GM10266 (cell line): ENCODE measurements around the gene KCNJ4.

Source experiments
- DNase-seq: peaks from one replicate; pipeline ENCODE4 v3.0.0; 2012; ENCODE audit errors: extremely low spot score
- TF ChIP-seq, protein P1 (sequence below): IDR thresholded peaks from 2 replicates; pipeline ENCODE4 v1.5.1; 2012; ENCODE audit warnings: mild to moderate bottlenecking, low read depth; ENCODE audit not compliant: control insufficient read depth, insufficient read depth; ENCODE audit errors: missing control alignments

KCNJ4 gene

DNA sequence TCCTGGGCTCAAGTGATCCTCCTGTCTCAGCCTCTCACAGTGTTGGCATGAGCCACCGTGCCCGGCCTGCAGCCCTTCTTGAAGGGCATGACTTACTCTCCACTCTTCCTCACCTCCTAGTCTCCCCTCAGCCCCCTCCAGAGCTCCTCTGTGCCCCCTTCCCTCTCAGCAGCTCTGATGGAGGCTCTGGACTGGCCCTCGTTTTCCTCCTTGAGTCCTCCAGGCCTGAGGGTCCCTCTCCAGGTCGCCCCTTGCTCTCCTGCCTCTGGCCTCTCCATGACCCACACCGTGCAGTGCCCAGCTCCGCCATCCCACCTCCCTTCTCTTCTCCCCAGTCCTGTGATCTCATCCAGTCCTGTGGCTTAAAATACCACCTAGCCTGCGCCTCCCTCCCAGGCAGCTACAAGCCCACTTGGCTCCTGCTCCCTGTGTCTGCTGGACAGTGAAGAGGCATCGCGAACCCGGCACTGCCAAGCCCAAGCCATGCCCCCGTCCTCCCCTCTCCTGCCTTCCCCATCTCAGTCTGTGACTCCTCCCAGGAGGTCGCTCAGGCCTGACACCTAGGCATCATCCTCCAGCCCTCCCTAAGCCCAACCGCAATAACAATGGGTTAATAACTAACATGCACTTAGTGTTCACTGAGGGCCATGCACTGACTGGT, 11.9 kb downstream of the KCNJ4 start:
- TF ChIP-seq, protein P1, sequence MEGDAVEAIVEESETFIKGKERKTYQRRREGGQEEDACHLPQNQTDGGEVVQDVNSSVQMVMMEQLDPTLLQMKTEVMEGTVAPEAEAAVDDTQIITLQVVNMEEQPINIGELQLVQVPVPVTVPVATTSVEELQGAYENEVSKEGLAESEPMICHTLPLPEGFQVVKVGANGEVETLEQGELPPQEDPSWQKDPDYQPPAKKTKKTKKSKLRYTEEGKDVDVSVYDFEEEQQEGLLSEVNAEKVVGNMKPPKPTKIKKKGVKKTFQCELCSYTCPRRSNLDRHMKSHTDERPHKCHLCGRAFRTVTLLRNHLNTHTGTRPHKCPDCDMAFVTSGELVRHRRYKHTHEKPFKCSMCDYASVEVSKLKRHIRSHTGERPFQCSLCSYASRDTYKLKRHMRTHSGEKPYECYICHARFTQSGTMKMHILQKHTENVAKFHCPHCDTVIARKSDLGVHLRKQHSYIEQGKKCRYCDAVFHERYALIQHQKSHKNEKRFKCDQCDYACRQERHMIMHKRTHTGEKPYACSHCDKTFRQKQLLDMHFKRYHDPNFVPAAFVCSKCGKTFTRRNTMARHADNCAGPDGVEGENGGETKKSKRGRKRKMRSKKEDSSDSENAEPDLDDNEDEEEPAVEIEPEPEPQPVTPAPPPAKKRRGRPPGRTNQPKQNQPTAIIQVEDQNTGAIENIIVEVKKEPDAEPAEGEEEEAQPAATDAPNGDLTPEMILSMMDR: no peak
- no peak for DNase-seq

DNA sequence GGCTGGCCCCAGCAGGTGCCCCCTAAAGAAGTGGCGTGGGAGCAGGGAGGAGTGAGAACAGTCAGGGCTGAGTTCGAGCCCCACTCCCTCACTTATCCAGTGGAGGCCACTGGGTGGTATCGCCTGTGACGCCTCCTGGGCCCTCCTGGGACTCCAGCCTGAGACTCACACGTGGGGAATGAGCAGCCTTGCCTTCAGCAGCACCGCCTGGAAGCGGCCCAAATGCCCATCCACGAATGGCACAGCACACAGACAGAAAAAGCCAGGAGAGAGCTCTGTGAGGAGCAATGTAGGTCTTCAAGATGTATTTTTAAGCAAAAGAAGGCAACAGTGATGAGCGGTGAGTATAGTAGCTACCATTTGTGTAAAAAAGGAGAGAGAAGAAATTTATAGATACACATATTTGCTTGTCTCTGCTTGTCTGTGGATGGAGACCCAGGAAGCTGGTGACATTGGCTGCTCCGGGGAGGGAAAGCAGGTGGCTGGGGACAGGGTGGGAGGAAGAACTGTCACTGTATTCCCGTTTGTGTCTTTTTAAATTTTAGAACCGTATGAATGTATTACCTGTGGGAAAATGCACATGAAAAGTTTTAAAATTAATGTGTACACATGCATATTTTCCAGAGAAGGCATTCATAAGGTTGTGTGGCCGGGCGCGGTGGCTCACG, 13.2 kb downstream of the KCNJ4 start:
- TF ChIP-seq, protein P1: no peak
- DNase-seq: no peak

DNA sequence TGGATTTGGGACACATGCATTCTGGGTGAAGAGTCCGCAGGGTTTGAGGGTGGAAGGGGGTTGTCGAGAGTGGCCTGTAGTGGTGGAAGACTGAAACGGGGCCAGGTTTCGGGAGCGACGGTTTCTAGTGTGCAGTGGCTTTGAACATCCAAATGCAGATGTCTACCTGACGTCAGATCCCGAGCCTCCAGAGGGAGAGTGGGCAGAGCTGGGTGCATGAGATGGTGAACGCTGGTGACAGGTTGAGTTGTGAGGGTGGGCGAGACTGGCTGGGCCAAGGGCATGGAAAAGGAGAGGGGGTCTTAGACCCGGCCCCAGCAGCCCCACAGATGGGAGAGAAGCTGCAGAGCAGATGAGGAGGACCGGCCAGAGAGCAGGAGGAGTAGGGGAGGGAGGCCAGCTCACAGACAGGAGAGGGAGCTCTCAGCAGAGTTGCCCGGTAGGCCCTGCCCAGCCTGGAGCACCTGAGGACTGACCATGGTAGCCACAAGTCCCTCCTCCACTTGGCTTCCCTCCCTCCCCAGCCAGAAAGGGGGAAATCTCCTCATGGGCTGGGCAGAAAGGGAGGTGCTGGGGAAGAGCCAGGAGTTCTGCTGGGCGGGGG, 14.2 kb downstream of the KCNJ4 start:
- DNase-seq: no peak
- TF ChIP-seq, protein P1: no peak

DNA sequence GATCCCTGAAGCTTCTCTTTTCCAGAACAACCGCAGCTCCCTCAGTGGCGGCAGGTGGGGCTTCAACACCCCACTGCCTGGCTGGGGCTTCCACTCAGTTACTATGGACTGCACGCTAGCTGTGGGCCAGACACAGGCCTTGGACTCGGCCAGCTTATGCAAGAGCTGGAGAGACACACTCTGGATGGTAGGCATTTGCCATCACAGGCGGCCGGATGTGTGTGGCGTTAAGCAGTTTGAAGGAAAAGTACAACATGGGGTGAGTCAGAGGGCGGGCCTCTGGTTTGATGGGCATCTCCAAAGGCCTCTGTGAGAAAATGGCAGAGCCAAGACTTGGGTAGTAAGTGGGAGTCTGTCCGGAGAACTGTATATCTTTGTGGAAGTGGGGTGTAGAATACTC, 17.6 kb downstream of the KCNJ4 start:
- TF ChIP-seq, protein P1: no peak
- no peak for DNase-seq

DNA sequence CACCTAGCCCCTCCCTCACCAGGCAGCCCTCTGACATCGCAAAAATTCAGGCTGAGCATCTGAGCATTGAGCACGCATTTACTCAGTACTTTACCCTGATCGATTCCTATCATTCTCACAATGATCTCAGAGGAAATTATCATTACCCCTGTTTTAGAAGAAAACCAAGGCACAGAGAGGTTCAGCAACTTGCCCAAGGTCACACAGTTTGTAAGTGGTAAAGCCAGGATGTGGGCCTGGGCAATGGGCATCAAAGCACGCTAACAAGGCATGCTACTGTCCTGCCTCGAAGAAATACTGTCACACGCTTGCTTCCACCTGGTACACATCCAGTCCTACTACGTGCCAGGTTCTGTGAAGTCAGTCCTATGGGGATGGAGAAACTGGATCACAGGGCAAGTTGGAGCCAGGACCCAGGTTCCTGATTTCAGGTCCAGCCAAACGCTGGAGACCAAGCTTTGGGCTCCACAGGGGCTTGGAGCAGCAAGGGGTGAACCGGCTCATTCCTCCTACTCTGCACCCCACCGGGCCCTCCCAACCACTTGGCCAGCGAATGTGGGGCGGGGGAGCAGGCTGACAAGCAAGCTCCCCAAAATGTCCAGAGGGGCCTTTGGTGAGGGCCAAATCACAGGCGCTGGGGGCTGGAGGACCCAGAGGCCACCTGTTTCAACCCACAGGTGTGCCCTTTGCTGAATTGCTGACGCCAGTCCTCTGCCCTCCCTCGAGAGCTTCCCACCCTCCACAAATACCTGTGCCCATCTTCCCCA, 18.2 kb downstream of the KCNJ4 start:
- TF ChIP-seq, protein P1: no peak
- no peak for DNase-seq

DNA sequence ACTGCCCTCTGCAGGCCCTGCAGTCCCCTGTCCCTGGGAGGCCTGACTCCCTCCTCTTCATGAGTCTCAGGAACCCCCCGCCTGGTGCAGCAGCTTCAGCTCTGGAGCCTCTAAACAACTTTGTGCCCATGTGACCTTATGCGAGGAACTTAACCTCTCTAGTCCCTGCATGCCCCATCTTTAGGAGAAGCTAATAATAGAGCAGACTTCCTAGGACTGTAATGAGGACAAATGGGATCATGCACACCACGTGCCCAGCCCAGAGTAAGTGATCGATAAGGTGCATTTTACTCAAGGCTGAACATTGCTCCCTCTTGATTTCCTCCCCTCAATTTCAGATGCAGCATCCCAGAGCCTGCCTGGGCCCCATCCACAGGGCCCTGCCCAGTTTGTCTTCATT, 19.0 kb downstream of the KCNJ4 start:
- no peak for DNase-seq
- TF ChIP-seq, protein P1: no peak

DNA sequence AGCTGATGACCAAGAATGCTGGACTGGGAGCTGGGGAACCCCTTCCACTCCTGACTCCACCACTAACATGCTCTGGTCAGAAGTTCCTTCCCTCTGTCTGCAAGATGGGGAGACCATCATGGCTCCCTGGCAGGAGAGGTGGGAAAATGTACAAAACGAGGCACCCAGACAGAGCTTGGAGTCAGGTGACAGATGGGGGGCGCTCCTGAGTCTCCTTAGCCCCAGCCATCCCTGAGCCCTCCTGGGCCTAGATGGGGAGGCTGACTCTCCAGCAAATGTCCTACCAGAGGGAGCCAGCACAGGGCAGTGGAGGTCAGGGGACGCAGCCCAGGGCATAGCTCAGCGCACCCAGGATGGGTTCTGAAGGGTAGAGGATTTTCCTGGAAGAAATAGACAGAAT, 20.0 kb downstream of the KCNJ4 start:
- TF ChIP-seq, protein P1: no peak

More for the DNA sequence above, 20.0 kb downstream of the KCNJ4 start:
- no peak for DNase-seq
